LoVo (cell line): ENCODE results near the gene SCAMP1.
"Not testable (repeated sequence)": the region's sequence is repeated elsewhere in the genome, so short reads cannot be mapped to it uniquely, and the experiment has no call there.

Experiments used
- DNase-seq: peaks from one replicate; pipeline ENCODE4 v3.0.0-alpha.2; 2016; ENCODE audit warnings: low spot score

The SCAMP1 gene

DNA sequence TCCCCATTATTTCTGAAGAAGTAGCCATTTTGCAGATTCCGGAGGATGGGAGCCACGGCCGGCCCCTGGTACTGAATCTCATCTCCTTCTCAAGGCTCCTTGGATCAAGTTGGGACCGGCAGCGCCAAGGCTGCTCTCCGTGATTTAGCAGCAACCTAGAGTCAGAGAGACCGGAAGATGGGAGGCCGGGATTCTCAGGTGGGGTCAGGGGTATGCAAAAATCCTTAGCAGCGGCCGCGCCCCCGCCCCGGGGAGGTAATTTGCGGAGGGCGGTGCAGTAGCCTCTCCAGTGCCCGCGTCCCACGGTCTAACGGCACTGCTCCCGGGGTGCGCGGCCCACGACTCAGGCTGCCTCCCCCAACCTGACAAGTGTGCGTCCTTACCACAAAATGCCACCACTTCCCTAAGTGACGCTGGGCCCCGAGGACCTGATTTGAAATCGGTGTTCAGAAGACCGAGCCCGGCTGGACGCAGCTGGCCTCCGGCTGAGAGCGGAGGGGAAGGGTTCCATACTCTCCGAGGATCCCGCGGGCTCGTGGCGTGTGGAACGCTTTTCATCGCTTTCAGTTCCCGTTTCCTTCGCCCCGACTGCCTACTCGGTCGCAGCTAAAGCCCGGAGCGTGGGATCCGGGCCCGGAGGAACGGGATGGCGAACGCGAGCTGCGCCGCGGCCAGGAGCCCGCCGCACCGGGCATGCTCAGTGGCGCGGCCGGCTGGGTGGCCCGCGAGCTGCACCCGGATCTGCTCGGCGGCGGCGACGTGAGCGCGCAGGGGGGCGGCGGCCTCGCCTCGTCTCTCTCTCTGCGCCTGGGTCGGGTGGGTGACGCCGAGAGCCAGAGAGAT lies at the start of gene SCAMP1:
SCAMP1 (plus strand) TSS at position 787 of the 843 bp plus-strand sequence; CDS start at position 842, 55 bp downstream.
- peak; percentile 93 for DNase-seq

- DNase-seq, result no peak
Observed at GRCh38 chr5:78317515-78317914, 42.9 kb upstream of the SCAMP1 start.

- DNase-seq, result no peak
Observed at GRCh38 chr5:78318337-78318736, 42.1 kb upstream of the SCAMP1 start.

DNA sequence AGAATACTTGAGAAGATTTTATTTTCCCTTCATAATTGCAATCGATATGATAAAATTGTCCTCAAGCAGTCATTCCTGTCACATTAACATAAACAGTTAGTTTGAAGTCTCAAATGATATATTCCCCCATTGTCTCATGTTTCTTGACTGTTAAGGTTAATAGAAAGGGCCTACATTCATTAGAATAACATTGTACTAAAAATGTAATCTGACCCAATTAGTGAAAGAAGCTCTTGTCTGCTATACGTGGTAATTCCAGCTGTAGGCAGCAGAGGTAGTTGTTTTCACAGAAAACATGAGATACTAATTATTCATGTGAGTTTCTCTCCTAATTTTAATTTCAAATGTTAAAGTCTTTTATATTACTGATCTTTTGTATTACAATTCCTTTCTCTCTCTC lies 40.0 kb upstream of the SCAMP1 start:
- DNase-seq, result peak; percentile 15

- no peak for DNase-seq
Observed at GRCh38 chr5:78323241-78323640, 37.2 kb upstream of the SCAMP1 start.

GRCh38 chr5:78326930-78327329 lies 33.5 kb upstream of the SCAMP1 start:
- DNase-seq, result no peak

DNA sequence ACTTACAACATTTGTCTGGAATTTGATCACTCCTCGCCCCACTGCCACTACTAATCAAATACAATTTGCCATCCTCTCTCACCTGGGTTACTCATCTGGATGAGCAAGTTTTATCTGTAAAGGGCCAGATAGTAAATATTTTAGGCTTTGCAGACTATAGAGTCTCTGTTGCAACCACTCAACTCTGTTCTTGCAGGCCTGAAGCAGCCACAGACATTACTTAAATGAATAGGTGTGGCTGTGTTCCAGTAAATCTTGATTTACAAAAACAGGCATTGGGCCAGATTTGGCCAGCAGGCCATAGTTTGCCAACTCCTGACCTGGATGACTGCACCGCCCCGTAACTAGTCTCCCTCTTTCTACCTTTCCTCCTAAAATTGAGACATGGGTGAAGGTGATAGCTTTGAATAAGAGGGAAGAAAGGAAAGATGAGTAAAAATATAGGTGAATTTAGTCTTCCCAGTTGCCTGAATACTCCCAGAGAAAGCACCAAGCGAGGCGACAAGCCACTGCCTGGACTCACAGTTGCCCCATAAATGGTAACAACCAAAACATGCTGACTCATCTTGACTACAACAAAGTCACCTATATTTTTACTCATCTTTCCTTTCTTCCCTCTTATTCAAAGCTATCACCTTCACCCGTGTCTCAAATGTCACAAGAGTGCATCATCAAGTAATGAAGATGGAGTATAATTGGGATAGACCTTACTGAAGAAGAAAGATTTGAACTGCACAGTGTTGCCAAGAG lies 32.5 kb upstream of the SCAMP1 start:
- DNase-seq, result no peak

DNA sequence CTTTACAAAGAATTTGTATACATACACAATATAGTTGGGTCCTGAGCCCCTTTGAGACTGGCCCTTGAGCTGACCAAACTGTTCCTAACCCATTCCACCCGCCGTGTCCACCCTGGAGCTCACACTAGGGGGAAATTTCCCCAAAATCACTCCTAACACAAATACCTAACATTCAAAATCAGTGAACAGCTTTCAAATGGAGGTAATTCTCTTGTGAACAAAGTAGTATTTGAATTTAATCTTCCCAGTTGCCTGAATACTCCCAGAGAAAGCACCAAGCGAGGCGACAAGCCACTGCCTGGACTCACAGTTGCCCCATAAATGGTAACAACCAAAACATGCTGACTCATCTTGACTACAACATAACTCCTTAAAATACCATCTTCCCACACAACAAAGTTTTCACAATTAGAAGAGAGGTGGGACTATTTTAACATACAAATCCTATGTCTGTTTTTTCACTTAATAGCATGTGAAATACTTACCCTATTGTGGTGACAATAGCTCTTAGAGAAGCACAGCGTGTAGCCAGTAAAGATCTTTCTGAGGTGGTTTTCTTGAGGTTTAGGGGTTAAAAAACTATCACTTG lies 31.7 kb upstream of the SCAMP1 start:
- DNase-seq, result no peak

- DNase-seq, result no peak
Observed at GRCh38 chr5:78331523-78332080, 28.8 kb upstream of the SCAMP1 start.

DNA sequence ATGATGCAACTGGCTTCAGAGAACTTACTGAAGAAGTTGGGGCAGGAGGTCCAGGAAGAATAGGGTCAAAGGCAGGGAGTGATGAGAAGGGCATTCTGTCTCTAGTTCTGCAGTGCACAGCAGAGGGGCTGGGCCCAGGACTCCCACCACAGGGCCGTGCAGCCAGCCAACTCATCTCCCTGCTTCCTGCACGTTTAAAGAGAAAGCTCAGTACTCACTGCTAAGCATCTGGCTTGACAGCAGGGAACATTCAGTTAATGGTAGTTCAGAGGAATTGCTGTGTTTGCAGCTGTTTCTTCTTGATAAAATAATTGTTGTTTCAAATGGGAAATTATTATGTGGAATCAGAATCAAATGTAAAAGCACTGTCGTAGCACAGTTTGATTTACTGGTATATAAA lies 25.6 kb upstream of the SCAMP1 start:
- no peak for DNase-seq

DNA sequence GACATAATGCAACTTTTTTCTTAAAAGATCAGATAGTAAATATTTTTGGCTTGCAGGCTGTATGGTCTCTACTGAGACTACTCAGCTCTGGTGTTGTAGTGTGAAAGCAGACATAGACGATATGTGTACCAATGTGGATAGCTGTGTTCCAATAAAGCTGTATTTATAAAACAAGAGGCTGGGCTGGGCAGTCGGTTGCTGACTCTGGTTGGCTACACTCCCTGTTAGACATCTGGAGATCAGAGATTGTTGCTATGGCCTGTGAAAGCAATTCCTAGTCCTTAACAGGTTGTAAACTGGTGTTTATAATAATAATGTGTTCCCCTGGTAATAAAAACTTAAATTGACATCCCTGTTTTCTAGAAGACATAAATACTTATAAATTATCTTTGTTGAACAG lies 24.4 kb upstream of the SCAMP1 start:
- DNase-seq, result no peak

- no peak for DNase-seq
Observed at GRCh38 chr5:78336698-78337097, 23.7 kb upstream of the SCAMP1 start.

GRCh38 chr5:78339617-78340436 lies 20.6 kb upstream of the SCAMP1 start:
- DNase-seq, result no peak

DNA sequence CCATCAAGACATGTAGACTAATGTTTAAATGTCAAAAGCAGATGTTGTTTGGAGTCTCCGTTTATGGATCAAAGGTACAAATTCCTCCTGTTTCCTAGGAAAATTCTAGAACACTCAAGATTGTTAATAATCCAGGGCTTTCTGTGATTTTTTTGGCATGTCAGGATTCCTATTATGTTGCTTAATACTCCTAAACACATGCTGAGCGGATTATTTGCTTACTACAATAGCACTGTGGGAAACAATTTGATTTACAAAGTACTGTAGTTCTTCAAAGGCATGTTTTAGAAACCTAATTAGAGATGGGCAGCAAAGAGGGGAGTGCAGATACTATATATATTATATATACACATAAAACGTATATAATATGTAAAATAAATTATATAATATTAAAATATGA lies 19.0 kb upstream of the SCAMP1 start:
- no peak for DNase-seq

GRCh38 chr5:78345485-78345884 lies 14.9 kb upstream of the SCAMP1 start:
- DNase-seq, result no peak

DNA sequence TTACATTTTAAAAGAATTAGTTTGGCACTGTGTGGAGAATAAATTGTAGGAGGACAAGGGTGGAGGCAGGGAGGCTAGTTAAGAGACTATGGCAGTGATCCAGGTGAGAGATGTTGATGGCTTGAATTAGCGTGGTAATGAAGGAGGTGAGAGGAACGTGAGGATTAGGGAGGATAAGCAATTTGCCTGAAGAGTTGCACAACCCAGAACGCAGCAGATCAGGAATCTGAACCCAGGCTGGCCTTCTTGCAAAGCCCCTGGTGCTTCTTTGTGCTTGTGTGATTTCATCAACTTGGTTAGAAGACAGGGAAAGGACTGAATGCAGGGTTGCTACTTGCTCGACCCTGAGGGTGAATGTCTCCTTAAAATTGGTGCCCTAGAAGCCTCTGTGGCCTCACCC lies 6.9 kb upstream of the SCAMP1 start:
- no peak for DNase-seq

- no peak for DNase-seq
Observed at GRCh38 chr5:78354066-78354670, 6.2 kb upstream of the SCAMP1 start.

GRCh38 chr5:78355561-78355960 lies 4.9 kb upstream of the SCAMP1 start:
- no peak for DNase-seq

DNA sequence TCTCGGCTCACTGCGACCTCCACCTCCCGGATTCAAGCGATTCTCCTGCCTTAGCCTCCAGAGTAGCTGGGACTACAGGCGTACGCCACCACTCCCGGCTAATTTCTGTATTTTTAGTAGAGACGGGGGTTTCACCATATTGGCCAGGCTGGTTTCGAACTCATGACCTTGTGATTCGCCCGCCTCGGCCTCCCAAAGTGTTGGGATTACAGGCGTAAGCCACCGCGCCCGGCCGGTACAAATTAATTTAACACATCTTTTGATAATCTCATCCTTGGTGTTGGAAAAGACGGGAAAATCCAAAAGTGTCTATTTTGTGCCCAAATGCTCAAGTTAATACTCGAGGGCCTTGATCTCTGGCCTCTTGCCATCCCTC lies 974 bp upstream of the SCAMP1 start:
- DNase-seq, result not testable (repeated sequence)

DNA sequence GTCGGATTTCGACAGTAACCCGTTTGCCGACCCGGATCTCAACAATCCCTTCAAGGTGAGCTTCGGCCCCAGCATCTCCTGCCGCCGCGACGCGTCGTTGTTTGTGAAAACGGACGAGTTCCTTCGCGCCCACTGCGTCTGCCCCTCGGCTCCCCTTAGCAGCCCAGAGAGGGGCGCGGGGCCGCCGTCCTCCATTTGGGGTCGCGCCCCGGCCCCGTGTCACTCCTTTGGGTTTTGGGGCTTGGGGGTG lies 182 bp downstream of the SCAMP1 start:
- no peak for DNase-seq

DNA sequence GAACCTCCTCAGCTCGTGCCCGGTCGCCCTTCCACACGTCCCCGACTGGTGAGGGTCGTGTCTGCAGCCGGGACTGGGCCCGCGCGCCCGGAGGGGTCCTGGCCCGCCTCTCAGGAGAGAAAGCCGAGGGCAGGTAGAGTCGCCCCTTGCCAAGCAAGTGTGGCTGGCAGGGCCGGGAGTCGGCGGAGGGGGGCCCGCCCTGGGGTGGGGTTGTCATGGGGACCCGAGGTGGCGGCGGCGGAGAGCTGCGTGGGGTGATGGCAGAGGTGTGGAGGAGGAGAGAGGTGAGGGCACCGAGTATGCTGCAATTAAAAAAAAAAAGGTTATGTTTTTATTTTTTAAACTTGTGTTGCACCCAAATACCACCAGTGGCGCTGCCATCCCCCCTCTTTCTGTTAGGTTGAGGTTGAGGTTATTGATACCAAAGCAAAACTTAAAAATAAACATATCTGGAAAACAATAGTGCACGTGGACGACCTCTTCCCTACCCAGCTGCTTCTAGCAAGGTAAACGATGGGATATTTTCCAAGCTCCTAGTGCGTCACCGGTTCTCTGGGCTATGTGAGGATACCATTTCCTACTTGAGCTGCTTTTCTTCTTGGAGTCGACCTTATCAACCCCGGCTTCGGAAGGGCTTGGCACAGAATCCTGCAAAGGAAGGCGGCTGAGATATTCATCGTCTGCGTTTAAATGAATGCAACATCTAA lies 660 bp downstream of the SCAMP1 start:
- DNase-seq, result peak; percentile 74
